Stimulated activated effector memory CD8-positive, alpha-beta T cell treated with anti-CD3 and anti-CD28 coated beads, Interleukin-12 subunit alpha, Interleukin-12 subunit beta, amount 100 ng/mL, for 72 hours (primary cell): ENCODE results near the gene ASGR1.
"Not testable (repeated sequence)": the region's sequence is repeated elsewhere in the genome, so short reads cannot be mapped to it uniquely, and the experiment has no call there.

Experiments
- ATAC-seq: fragments of 150-1000 bp; cut with Tn5 transposase; 2 replicates; pipeline ENCODE4 v1.10.0; 2021
- DNase-seq, 2 donors: peaks; one replicate each; pipeline ENCODE4 v3.0.0; 2021 to 2022; ENCODE audit warnings: low spot score in 2 of 2
- H3K27ac Mint-ChIP-seq: one replicate; pipeline ENCODE4 v1.8.0; 2022; ENCODE audit warnings: mild to moderate bottlenecking, mixed read lengths
- H3K36me3 Mint-ChIP-seq: one replicate; pipeline ENCODE4 v1.8.0; 2022; ENCODE audit warnings: mild to moderate bottlenecking, mixed read lengths
- H3K4me1 Mint-ChIP-seq: one replicate; pipeline ENCODE4 v1.8.0; 2022; ENCODE audit warnings: mixed read lengths
- H3K4me3 Mint-ChIP-seq: one replicate; pipeline ENCODE4 v1.8.0; 2022; ENCODE audit warnings: mild to moderate bottlenecking, mixed read lengths
- H3K9me3 Mint-ChIP-seq: one replicate; pipeline ENCODE4 v1.8.0; 2022; ENCODE audit warnings: mixed read lengths

Gene ASGR1

GRCh38 chr17:7183433-7184090 lies 4.4 kb upstream of the ASGR1 start:
- no peaks in the 10 kb centered on the region for H3K36me3 Mint-ChIP-seq
- DNase-seq (no peak), ATAC-seq (no peak)
- H3K4me1 Mint-ChIP-seq = peaks cover 6% of the 10 kb centered on the region
- H3K9me3 Mint-ChIP-seq = no peaks in the 10 kb centered on the region
- H3K4me3 Mint-ChIP-seq = no peak overlapping the region
- H3K27ac Mint-ChIP-seq = peak overlapping the region; percentile 27

- H3K27ac Mint-ChIP-seq, H3K9me3 Mint-ChIP-seq, H3K36me3 Mint-ChIP-seq, ATAC-seq, DNase-seq, H3K4me3 Mint-ChIP-seq: not testable (repeated sequence)
- peaks cover 15% of the 10 kb centered on the region for H3K4me1 Mint-ChIP-seq
Measured at GRCh38 chr17:7182101-7182500, 2.9 kb upstream of the ASGR1 start.

GRCh38 chr17:7178973-7179316 lies 225 bp downstream of the ASGR1 start:
- no peak overlapping the region for H3K4me3 Mint-ChIP-seq
- H3K9me3 Mint-ChIP-seq = no peaks in the 10 kb centered on the region
- H3K4me1 Mint-ChIP-seq = peaks cover 9% of the 10 kb centered on the region
- ATAC-seq (no peak), DNase-seq (no peak)
- no peaks in the 10 kb centered on the region for H3K36me3 Mint-ChIP-seq
- H3K27ac Mint-ChIP-seq = no peak overlapping the region

- no peaks in the 10 kb centered on the region for H3K9me3 Mint-ChIP-seq
- no peaks in the 10 kb centered on the region for H3K36me3 Mint-ChIP-seq
- no peak for DNase-seq
- no peak overlapping the region for H3K27ac Mint-ChIP-seq
- no peak for ATAC-seq
- H3K4me3 Mint-ChIP-seq = peak overlapping the region; percentile 67
- peaks cover 9% of the 10 kb centered on the region for H3K4me1 Mint-ChIP-seq
Measured at GRCh38 chr17:7177954-7178477, 1.2 kb downstream of the ASGR1 start.

DNA sequence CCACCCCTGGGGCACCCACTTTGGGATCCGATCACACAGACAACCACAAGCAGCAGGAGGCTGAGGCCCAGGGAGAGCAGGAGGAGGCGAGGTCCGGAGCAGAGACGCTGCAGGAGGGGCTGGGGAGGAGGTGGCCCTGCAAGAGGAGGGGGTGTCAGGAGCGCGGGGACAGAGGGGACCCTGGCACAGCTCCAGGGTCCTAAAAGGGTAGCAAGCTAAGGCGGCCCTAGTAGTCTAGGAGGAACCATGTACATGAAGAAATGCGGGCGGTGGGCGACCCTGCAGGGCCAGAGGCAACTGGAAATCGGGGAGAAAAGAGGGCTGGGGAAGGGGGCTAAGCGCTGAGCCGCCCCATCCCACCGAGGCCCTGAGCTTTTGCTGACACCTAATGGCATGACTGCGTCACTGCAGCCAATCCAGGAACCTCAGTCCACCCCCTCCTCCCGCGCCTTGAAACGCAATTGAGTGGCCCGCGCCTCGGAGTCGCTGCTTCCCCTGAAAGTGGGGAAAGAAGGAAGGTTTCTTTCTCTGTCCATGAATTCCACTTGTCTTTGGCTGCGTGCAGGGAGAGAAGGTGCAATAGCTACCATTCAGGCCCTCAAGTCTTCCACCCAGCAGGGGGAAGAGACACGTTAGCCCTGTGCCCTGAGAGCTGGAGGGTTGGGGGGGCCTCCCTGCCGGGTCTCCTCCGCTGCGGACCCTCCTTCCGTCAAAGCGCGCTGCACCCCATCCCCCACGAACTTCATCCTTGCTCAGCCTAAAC lies 1.8 kb downstream of the ASGR1 start:
- H3K36me3 Mint-ChIP-seq = no peaks in the 10 kb centered on the region
- no peak overlapping the region for H3K27ac Mint-ChIP-seq

DNA sequence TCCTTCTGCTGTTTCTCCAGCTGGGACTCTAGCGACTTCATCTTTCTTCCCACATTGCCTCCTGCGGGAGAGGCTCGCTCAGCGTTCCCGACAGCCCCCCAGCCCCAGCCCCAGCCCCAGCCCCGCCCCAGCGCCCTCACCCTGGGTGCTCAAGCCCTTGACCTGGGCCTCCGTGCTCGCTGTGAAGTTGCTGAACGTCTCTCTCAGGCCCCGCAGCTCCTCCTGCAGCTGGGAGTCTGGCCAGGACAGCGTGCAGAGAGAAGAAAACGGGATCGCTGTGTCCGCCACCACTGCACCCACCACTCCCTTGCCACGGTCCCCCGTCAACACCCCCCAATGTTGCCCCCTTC lies 2.4 kb downstream of the ASGR1 start:
- H3K9me3 Mint-ChIP-seq = no peaks in the 10 kb centered on the region
- no peaks in the 10 kb centered on the region for H3K36me3 Mint-ChIP-seq
- no peak for ATAC-seq
- H3K27ac Mint-ChIP-seq = no peak overlapping the region
- H3K4me3 Mint-ChIP-seq = no peak overlapping the region
- DNase-seq = no peak
- H3K4me1 Mint-ChIP-seq = peaks cover 9% of the 10 kb centered on the region

More for the DNA sequence above, 1.8 kb downstream of the ASGR1 start:
- Mint-ChIP-seq H3K9me3 (no peaks in the 10 kb centered on the region), H3K4me3 (peak overlapping the region; percentile 67), H3K4me1 (peaks cover 9% of the 10 kb centered on the region)
- DNase-seq = peak; percentile 58 to 78
- peak; percentile 75 for ATAC-seq

GRCh38 chr17:7176107-7176840 lies 2.9 kb downstream of the ASGR1 start:
- no peak for DNase-seq
- Mint-ChIP-seq H3K27ac (no peak overlapping the region), H3K36me3 (no peaks in the 10 kb centered on the region), H3K4me3 (no peak overlapping the region), H3K9me3 (no peaks in the 10 kb centered on the region), H3K4me1 (peaks cover 9% of the 10 kb centered on the region)
- no peak for ATAC-seq

DNA sequence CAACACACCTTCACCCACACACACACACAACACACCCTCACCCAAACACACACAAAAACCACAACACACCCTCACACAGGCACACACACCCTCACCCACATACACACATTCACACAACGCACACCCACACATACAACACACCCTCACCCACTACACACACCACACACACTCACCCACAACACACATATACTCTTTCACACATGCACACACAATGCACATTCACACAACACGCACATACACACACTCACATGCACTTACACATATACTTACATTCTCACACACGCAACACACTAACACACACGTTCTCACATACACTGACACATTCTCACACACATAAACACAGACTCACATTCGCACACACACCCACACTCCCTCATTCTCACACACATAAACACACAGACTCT lies 3.8 kb downstream of the ASGR1 start:
- Mint-ChIP-seq H3K9me3 (no peaks in the 10 kb centered on the region), H3K4me3 (no peak overlapping the region), H3K27ac (no peak overlapping the region), H3K4me1 (peaks cover 9% of the 10 kb centered on the region), H3K36me3 (no peaks in the 10 kb centered on the region)
- ATAC-seq (no peak), DNase-seq (no peak)

GRCh38 chr17:7174603-7175326 lies 4.4 kb downstream of the ASGR1 start:
- Mint-ChIP-seq H3K4me3 (no peak overlapping the region), H3K4me1 (peaks cover 9% of the 10 kb centered on the region), H3K9me3 (no peaks in the 10 kb centered on the region), H3K36me3 (no peaks in the 10 kb centered on the region), H3K27ac (no peak overlapping the region)
- DNase-seq (no peak), ATAC-seq (no peak)

- H3K4me3 Mint-ChIP-seq = no peak overlapping the region
- ATAC-seq = peak; percentile 85
Measured at GRCh38 chr17:7173687-7174602, 5.2 kb downstream of the ASGR1 start.

GRCh38 chr17:7172522-7173191 lies 6.5 kb downstream of the ASGR1 start:
- not testable (repeated sequence) for H3K27ac Mint-ChIP-seq, ATAC-seq, DNase-seq, H3K4me3 Mint-ChIP-seq, H3K36me3 Mint-ChIP-seq, H3K9me3 Mint-ChIP-seq, H3K4me1 Mint-ChIP-seq

More at GRCh38 chr17:7173687-7174602, 5.2 kb downstream of the ASGR1 start:
- Mint-ChIP-seq H3K9me3 (peaks cover 2% of the 10 kb centered on the region), H3K36me3 (no peaks in the 10 kb centered on the region), H3K4me1 (peaks cover 9% of the 10 kb centered on the region), H3K27ac (no peak overlapping the region)
- peak; percentile 28 to 57 for DNase-seq

- H3K36me3 Mint-ChIP-seq, ATAC-seq, H3K4me1 Mint-ChIP-seq, H3K27ac Mint-ChIP-seq, H3K9me3 Mint-ChIP-seq, DNase-seq, H3K4me3 Mint-ChIP-seq: not testable (repeated sequence)
Measured at GRCh38 chr17:7169565-7169908, 9.6 kb downstream of the ASGR1 start.

DNA sequence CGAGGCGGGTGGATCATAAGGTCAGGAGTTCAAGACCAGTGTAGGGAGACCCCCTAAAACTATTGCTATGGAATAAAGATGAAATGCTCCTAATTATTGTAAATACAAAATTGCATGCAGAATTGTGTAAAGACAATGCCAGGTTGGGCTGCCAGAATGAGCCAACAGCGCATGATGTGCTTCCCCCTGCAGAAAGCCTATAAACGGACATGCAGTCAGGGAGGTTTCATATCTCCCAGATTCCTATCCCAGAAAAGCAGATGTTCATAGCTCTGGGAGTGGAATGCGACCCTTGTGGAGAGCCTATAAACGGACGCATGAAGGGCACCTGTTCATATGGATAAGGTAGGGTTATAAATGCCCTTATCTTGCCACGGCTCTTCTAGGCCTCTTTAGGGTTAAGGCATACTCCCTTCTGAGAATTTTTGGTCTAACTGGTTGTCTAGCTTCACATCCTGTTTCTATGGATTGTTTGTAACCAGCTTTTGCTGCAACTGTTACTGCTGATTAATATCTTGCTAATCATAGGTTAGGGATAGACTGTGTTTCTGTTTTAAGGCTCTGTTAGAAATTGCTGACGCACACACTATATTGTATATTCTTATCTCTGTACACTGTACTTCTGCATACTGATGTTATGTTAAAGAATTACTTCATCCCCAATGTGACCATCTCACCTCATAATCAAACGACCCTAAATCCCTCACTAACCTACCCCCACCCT lies 10.2 kb downstream of the ASGR1 start:
- not testable (repeated sequence) for H3K9me3 Mint-ChIP-seq, ATAC-seq, H3K4me1 Mint-ChIP-seq, H3K36me3 Mint-ChIP-seq, DNase-seq, H3K27ac Mint-ChIP-seq, H3K4me3 Mint-ChIP-seq
